Lower leg skin (tissue), 4 donors: ENCODE results near the gene PLAAT3. TPM values are rescaled to one million over a fixed set of nuclear protein-coding genes. Genes with fewer than 3 reads are reported as not detected.

Experiments used
- DNase-seq, 2 donors: peaks; one replicate each; pipeline ENCODE4 v3.0.0-alpha.2; 2019; ENCODE audit warnings: low spot score in 2 of 2
- H3K4me3 ChIP-seq: fragments of 200-600 bp; sonication (generic); 2 replicates; pipeline ENCODE4 v1.5.1; 2017; ENCODE audit warnings: mild to moderate bottlenecking, low read depth; ENCODE audit not compliant: poor library complexity, severe bottlenecking
- CTCF ChIP-seq, 3 donors: fragments of 450-650 bp; IDR thresholded peaks; one replicate each; pipeline ENCODE4 v1.5.1; 2016; ENCODE audit warnings: antibody characterized with exemption in 3 of 3, mild to moderate bottlenecking in 3 of 3, moderate library complexity in 2 of 3
- POLR2A ChIP-seq, 2 donors: fragments of 450-650 bp; IDR thresholded peaks; one replicate each; pipeline ENCODE4 v1.6.1; 2016 to 2017; ENCODE audit warnings: antibody characterized with exemption in 2 of 2, mild to moderate bottlenecking in 1 of 2, moderate library complexity in 1 of 2
- WGBS, 2 donors: methylation state at CpG; one replicate each; pipeline ENCODE4 v1.1.5; 2018; 5-methylcytosine and 5-hydroxymethylcytosine counted together
- intact Hi-C: fragments of 100-400 bp; cut with DNase I; formaldehyde crosslinking; loops from one replicate; pipeline ENCODE4 v1.15.0; 2023; ENCODE audit warnings: low total_unique reads
- total RNA-seq, 4 donors: library from RNA; depleted of rRNA; stranded (reverse); fragments of >200 nt; gene quantifications; one replicate each; pipeline ENCODE4 v1.1.0, GENCODE V29; 2016

The PLAAT3 gene
- total RNA-seq, 4 donors from 2014 or later, result 9.8 to 15.1 (median 12.3) TPM

GRCh38 chr11:63564784-63565350, 49.4 kb downstream of the PLAAT3 start:
- DNase-seq, result peak in 1 of 2 donors; percentile 59
- no peak overlapping the region for H3K4me3 ChIP-seq
- no peak for TF ChIP-seq POLR2A (IDR thresholded peaks at IDR 0.05)
- TF ChIP-seq CTCF (IDR thresholded peaks at IDR 0.05), result no peak
- 59 to 64% methylated on average over 4 of the region's 4 CpGs for WGBS, 2 donors
- intact Hi-C loops, result no loop called here

- 79 to 84% methylated on average over 7 of the region's 7 CpGs for whole genome bisulfite sequencing, 2 donors
- peak in 1 of 2 donors; percentile 58 for DNase-seq
These were observed 50.0 kb downstream of the PLAAT3 start for GRCh38 chr11:63564056-63564774.

GRCh38 chr11:63563201-63564055, 50.8 kb downstream of the PLAAT3 start, which contains the start of gene PLAAT2:
Gene PLAAT2 (minus strand): TSS chr11:63563379. CDS start chr11:63563324, 55 bp downstream.
- intact Hi-C loops, result no loop called here
- no peak for DNase-seq
- 94% methylated on average over 13 of the region's 13 CpGs for WGBS, 2 donors
- TF ChIP-seq POLR2A (IDR thresholded peaks at IDR 0.05) (no peak), CTCF (IDR thresholded peaks at IDR 0.05) (no peak)
- no peak within 1 kb of the TSS for H3K4me3 ChIP-seq

More at GRCh38 chr11:63564056-63564774, 50.0 kb downstream of the PLAAT3 start:
- no peak overlapping the region for H3K4me3 ChIP-seq
- no peak for TF ChIP-seq POLR2A (IDR thresholded peaks at IDR 0.05)
- no peak for TF ChIP-seq CTCF (IDR thresholded peaks at IDR 0.05)
- intact Hi-C loops, result no loop called here

GRCh38 chr11:63560506-63561180, 53.6 kb downstream of the PLAAT3 start:
- intact Hi-C loops, result no loop called here
- H3K4me3 ChIP-seq, result no peak overlapping the region
- WGBS, 2 donors, result 47% methylated on average over 7 of the region's 7 CpGs
- DNase-seq, result peak in 1 of 2 donors; percentile 84
- TF ChIP-seq POLR2A (IDR thresholded peaks at IDR 0.05) (no peak), CTCF (IDR thresholded peaks at IDR 0.05) (no peak)

GRCh38 chr11:63558459-63559157, 55.6 kb downstream of the PLAAT3 start:
- TF ChIP-seq POLR2A (IDR thresholded peaks at IDR 0.05), result no peak
- no peak for TF ChIP-seq CTCF (IDR thresholded peaks at IDR 0.05)
- 90 to 95% methylated on average over 7 of the region's 7 CpGs for WGBS, 2 donors
- intact Hi-C loops, result no loop called here
- DNase-seq, result peak in 1 of 2 donors; percentile 63
- no peak overlapping the region for H3K4me3 ChIP-seq
